Measurements from ENCODE around the gene REPS2.
A peak's percentile ranks its signal among the peaks of the same experiment; 100 is the strongest.

GRCh38 chrX:17007134-17007768 is 60.8 kb downstream of the REPS2 start:
- peak; percentile 10 to 22 for TF ChIP-seq CTCF (conservative IDR thresholded peaks at IDR 0.05 in 1 of 2, IDR thresholded peaks at IDR 0.05 in 1 of 2; ENCODE audit: extremely low read depth in 1 of 2, insufficient read depth in 1 of 2, low read depth in 1 of 2, low read length in 2 of 2)
- no peak for TF ChIP-seq EZH2 (IDR thresholded peaks at IDR 0.05; ENCODE audit: borderline replicate concordance, low read length)

All from mammary epithelial cell (primary cell).